GM18507 (cell line): Measurements from ENCODE around the gene COX7B.
"Not testable (repeated sequence)": the region's sequence is repeated elsewhere in the genome, so short reads cannot be mapped to it uniquely, and the experiment has no call there.

Experiments
- DNase-seq: peaks from one replicate; pipeline ENCODE4 v3.0.0; 2011; ENCODE audit warnings: low read depth; ENCODE audit not compliant: insufficient read length; ENCODE audit errors: extremely low spot score
- FAIRE-seq: peaks from 2 replicates; lab custom pipeline; 2011; peaks lifted over from hg19 to GRCh38; lab: Jason Lieb, UNC

The COX7B gene

DNA sequence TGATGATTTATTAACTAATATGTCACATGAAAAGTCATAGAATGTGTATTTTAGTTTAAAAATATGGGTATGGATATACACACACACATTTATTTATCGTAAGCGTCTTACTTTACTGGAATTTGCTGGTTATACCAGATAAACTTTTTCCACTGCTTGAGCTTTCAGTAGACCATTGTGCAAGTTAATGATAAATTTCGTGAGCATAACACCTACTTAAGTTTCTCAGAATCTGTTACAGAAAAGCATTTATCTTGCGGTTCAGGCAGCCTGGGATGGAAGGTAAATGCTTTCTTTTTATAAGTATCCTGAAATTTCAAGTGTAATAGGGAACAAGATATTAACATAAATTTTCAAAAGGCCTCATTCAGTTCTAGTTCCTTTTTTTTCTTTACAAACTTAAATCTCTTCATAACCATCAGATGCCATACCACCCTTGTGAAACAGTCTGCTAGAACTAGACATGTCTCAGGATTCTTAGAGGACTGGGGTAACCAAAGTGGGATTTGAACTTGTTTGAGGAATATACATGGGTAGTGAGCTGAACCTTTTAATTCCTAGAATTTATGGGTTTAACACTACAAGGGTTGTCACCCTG, 38.9 kb downstream of the COX7B start:
- DNase-seq = no peak
- peak; percentile 24 for FAIRE-seq

DNA sequence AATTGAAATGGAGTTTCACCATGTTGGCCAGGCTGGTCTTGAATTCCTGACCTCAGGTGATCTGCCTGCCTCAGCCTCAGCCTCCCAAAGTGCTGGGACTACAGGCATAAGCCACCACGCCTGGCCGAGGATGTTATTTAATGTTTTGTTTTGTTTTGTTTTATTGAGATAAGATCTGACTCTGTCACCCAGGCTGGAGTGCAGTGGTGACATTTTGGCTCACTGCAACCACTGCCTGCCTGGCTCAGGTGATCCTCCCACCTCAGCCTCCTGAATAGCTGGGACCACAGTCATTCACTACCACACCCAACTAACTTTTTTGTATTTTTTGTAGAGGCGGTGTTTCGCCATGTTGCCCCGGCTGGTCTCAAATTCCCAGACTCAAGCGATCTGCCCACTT, 45.8 kb downstream of the COX7B start:
- DNase-seq, FAIRE-seq: not testable (repeated sequence)

DNA sequence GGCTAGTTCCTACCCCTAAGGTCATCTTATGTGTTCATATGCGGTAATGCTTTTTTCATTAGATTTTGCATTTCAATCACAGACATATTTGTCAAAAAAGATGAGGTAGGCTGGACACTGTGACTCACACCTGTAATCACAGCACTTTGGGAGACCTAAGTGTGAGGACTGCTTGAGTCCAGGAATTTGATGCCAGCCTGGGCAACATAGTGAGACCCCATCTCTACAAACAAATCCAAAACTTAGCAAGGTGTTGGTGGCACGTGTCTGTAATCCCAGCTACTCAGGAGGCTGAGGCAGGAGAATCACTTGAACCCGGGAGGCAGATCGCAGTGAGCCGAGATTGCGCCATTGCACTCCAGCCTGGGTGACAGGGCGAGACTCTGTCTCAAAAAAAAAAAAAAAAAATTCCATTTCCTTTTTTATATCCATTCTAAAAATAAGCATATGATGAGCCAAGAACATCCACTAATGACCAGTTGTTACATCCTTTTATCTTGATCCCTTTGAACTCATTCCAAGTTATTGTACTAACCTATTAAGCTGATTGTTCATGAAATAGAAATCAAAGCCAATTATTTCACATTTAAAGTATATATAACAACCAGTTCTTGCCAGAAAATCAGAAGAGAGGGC, 46.8 kb downstream of the COX7B start:
- FAIRE-seq = no peak

DNA sequence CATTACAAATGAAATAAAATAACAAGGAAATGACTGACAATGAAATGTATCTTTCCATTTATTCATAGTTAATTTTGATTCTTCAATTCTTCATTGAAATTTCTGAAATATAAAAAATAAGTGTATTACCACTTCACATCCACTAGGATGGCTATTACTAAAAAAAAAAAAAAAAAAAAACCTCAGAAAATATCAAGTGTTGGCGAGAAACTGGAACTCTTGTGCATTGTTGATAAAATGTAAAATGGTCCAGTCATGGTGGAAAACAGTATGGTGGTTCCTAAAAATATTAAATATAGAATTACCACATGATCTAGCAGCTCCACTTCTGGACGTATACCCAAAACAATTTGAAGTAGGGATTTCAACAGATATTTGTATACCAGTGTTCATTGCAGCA, 47.3 kb downstream of the COX7B start:
- FAIRE-seq (no peak), DNase-seq (no peak)

More for the DNA sequence above, 46.8 kb downstream of the COX7B start:
- no peak for DNase-seq

DNA sequence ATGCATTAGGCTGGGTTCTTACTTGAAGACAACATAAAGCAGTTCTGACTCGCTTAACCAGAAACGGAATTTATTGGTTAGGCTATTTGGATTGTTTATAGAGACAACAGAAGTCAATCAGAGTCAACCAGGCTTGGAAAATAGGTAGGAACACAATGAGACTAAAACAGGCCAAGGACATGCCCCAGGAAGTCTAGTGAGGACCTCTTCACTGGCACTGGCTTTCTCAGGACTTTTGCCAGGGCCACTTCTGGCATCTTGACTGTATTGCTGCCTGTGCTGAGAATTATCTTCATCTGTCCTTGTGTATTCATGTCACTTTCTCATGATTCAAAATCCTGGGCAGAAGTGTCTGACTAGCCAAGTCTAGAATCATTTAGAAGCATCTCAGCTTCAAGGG, 50.6 kb downstream of the COX7B start:
- DNase-seq = no peak
- FAIRE-seq = no peak

GRCh38 chrX:77952173-77952572, 52.9 kb downstream of the COX7B start:
- DNase-seq (no peak), FAIRE-seq (no peak)

DNA sequence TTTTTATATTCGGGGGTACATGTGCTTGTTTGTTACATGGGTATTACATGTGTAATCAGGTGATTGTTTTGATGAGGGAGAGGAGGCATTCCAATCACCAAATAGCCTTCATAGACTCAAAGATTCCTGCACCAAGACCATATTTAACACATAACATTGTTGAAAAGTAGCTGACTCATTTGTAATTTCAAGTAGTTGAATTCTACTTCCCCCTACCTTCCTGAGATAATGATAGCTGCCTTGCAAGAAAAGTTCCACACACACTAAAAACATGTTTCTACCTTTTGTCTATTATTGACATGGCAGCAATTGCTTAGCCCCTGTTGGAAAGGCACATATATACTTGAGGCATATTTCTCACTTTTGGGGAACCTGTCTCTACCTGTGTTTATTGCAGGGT, 54.0 kb downstream of the COX7B start:
- FAIRE-seq = no peak
- DNase-seq = no peak

DNA sequence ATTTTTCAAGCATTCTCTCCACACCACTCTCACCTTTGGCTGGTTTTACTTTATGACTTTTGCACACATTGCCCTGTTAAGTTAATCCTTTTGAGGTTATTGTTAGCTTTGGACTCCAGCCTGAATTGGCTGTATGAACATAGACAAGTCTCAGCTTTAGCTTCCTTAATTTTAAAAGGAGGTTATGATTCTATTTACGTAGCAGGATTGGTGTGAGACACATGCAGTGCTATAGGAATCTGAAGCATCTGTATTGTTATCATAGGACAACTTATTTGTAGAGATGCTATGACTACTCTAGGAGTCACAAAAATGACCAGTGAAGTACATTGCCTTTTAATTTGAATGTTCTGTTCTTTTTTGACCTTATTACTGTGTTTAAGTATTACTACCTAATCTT, 54.4 kb downstream of the COX7B start:
- FAIRE-seq = no peak
- no peak for DNase-seq
